ENCODE results near the gene CTCF.

The CTCF gene

GRCh38 chr16:67551091-67551490, 11.2 kb upstream of the CTCF start:
- no peak for DNase-seq

- DNase-seq, result no peak
Observed at GRCh38 chr16:67551972-67552371, 10.4 kb upstream of the CTCF start.

DNA sequence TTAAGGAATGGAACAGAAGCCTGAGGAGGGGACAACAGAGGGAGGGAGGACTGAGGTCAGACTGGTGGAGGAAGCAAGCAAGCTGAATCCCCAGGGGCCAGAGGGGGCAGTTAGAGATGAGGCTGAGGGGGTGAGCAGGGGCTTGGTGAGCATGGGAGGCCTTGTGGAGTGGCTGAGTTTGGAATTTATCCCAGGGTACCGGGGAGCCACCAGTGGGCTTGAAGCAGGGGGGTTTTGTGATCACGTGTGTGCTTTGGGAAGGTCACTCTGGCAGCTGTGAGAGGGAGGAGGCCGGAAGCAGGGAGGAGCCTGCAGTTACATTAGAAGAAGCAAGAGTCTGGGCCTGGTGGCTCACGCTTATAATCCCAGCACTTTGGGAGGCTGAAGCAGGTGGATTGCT, 9.8 kb upstream of the CTCF start:
- DNase-seq, result no peak

GRCh38 chr16:67555795-67556212, 6.5 kb upstream of the CTCF start:
- no peak for DNase-seq

- DNase-seq, result no peak
Observed at GRCh38 chr16:67558859-67559258, 3.5 kb upstream of the CTCF start.

DNA sequence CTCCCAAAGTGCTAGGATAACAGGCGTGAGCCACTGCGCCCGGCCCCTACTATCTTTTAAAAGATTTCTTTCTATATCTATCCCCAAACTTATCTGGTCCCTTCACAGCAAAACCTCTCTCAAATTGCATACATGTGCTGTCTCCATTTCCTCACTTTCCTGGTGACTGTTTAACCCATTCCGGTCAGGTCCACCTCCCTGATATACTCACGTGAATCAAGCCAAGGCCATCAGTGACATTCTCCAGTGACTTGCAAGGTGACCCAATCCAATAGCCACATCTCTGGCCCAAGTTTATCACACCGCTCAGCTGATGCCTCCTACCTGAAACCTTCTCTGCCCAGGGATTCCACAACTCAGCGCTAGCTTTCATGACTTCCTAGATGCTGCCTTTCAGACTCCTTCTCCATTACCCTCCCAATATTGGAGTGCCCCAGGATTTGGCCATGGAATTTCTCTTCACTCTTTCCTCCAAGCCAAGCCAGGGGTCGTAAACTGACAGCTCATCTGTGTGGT, 1.4 kb upstream of the CTCF start:
- DNase-seq, result no peak

GRCh38 chr16:67561501-67561823, 864 bp upstream of the CTCF start:
- no peak for DNase-seq

- peak; percentile 53 for DNase-seq
Observed at GRCh38 chr16:67561824-67562525, 351 bp upstream of the CTCF start.

DNA sequence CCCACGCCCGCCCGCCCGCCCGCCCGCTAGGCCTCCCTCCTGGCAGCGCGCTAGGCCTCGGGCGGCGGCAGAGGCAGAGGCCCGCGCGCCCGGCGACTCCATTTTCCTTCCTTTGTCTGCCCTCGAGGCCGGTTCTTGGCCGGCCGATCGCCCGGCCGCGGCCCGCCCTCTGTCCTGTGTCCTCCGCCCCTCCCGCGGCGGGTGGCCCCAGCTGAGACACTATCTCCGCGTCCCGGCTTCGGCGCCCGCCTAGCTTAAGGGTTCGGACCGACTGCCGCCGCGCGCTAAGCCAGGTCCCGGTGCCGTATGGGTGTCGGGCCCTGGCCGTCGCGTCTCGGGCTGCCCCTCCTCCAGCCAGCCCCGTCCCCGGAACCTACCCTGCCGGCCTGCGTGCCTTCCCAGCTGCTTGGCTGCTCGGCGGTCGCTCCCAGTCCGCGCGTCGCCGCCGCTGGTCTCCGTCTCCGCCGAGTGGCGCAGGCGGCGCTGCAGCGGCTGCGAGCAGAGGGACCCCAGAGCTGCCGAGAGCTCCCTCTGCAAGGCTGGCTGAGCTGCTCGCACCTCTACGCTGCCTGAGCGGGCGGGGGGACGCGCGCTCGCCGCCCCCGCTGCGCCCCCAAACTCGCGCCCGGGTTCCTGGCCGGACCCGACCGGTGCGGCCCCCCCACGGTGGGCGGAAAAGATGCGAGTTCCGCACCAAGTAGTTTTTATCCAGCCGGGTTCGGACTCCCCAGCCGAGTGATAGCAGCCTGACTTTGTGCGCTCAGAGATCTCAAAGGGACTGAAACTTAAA, 787 bp downstream of the CTCF start:
- no peak for DNase-seq

- no peak for DNase-seq
Observed at GRCh38 chr16:67563708-67564468, 1.6 kb downstream of the CTCF start.

DNA sequence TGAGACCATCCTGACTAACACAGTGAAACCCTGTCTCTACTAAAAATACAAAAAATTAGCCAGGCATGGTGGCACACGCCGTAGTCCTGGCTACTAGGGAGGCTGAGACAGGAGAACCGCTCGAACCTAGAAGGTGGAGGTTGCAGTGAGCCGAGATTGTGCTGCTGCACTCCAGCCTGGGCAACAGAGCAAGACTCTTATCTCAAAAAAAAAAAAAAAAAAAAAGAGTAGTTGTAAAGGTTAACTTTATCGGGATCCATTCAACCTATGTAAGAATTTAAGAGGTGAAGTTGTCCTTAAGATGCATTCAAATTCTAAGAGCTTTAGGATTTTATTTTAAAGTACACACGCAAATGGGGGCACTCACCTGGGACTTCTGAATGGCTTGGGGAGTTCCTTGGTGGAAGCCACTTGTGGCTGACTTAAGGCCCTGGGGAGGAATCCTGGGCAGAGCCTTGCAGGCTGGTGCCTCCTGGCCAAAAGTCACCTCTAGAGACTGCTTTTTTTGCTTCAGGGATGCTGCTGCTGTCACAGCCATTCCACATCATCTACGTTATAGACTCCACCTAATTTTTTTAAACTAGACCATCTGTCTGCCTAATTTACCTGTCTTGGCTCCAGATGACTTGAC, 3.3 kb downstream of the CTCF start:
- no peak for DNase-seq

DNA sequence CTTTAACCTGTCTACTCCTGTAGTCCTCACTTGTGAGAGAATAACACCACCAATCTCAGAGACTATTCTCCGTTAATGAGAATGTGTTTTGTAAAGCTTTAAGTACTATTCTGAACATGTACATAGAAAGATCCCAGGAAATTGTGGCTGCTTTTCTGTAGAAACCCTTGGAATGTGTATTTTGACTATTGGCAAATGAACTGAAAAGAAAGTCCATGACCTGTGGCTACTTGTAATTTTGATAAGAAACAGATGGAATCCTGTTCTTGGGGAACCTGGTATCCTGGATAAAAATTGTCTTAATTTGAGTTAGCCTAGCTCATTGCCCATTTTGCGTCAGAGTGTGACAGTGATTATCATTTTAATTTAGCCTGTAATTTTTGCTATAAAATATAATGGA, 9.1 kb downstream of the CTCF start:
- no peak for DNase-seq

DNA sequence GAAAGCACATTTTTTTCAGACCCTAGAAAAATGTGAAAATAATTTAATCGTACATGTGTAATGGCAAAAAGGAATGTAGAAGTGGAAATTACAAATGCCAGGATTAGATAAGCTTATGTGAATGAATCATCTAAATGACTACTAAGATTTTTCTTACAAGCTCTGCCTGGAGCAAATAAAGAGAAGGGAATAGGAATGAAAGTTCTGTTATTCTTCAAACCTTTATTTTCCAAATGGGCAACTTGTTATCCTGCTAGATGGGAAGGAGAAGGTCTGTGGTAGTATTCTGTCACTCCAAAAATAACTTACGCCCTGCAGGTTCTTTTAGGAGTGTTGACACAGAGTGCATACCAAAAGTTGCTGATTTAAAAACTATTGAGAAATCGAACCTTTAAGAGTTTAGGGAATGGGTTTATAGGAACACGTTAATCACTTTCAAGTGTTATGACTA, 9.7 kb downstream of the CTCF start:
- DNase-seq, result no peak

DNA sequence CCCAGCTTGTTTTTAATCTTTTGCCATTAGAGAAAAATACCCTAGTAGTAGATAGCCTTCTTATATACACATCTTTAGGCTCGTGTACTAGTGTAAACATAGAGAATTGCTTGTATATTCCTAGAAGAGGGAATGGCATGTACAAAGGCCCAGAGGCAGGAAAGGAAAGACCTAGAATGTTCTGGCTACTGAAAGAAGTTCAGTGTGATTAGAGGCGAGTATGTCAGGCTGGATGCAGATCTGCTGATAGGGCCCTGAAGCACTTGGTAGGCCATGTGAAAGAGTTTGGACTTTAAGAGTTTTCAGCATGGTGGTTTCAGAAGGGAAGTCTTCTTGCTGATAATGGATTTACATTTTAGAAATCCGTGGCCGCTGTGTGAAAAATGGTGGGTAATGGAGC, 17.4 kb downstream of the CTCF start:
- DNase-seq, result no peak

DNA sequence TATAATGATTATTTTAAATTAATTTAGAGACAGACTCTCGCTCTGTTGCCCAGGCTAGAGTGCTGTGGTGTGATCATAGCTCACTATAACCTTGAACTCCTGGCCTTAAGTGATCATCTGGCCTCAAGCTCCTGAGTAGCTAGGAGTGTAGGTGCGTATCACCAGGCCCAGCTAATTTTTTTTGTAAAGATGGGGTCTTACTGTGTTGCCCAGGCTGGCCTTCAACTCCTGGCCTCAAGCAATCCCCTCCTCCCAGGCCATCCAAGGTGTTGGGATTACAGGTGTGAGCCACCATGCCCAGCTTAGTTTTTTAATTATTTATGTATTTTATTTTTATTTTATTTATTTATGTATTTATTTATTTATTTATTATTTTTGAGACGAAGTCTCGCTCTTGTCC, 17.9 kb downstream of the CTCF start:
- no peak for DNase-seq

GRCh38 chr16:67593288-67593687, 31.0 kb downstream of the CTCF start:
- no peak for DNase-seq

DNA sequence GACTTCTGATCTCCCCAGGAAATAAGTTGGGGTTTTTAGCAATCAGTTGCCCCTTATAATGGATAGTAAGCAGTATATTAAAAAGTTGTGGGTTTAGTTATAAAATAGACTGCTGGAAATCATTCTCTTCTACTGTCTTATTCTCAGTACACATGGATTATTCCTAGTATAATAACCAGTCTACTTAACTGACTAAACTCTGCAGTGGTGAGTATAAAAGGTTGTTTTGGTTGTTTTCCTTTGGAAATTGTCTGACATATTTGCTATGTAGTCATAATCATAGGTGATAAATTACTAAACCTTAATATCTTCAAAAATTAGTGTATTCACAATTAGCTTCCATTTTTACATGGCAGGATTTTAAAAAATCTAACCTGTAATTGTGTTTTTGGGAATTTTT, 31.4 kb downstream of the CTCF start:
- no peak for DNase-seq

DNA sequence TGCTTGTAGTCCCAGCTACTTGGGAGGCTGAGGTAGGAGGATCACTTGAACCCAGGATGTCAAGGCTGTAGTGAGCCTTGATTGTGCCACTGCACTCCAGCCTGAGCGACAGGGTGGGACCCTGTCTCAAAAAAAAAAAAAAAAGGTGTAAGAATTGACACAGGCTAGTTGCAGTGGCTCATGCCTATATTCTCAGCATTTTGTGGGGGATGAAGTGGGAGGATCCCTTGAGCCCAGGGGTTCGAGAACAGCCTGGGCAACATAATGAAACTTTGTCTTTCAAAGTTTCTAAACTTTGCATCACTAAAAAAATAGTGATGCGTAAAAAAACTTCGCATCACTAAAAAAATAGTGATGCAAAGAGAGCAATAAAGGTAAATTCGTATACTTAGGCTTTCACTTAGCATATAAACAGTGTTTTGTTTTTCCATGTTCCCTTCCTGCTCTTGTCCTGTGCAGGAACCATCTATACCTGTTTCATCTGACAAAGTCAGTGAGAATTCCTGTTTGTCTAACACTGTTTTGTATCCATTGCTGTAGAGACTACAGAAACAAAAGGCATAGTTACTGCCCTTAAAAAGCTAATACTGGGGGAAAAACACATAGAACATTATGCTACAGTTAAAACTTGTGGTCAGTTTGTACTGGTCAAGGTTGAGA, 32.1 kb downstream of the CTCF start:
- DNase-seq, result no peak

DNA sequence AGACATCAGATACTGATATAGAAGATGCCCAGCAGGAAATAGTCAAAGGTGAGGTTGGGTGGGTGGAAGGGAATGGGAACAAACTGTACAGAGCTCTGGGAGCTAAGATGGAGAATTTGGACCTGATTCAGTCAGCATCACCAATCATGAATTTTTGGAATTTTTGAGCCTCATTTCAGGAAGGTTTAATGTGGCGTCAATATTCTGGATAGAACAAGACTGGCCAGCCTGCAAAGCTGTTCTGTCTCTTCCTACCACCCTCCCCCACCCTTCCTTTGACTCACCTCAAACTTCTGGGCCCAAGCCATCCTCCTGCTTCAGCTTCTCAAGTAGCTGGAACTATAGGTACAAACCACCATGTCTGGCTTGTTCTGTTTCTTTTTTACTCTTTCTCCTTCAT, 32.6 kb downstream of the CTCF start:
- DNase-seq, result no peak

- DNase-seq, result no peak
Observed at GRCh38 chr16:67598527-67598926, 36.2 kb downstream of the CTCF start.

- no peak for DNase-seq
Observed at GRCh38 chr16:67605641-67606040, 43.3 kb downstream of the CTCF start.

- no peak for DNase-seq
Observed at GRCh38 chr16:67606632-67607031, 44.3 kb downstream of the CTCF start.

DNA sequence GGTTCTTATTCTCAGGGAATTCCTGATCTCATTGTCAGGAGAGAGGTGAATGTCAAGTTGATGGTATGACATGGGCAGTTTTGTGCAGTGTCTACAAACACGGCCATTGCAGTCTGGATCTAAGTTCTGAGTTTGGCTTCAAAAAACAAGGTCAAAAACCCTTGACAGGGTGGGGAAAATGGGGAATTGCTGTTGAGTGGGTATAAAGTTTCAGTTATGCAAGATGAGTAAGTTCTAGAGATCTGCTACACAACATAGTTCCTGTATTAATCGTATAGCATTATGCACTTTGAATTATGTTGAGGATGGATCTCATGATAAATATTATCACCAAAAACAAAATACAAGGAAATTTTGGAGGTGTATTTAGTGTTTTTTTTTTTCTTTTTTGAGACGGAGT, 46.0 kb downstream of the CTCF start:
- DNase-seq, result no peak
